Measurements from ENCODE around the gene EVX2. TPM values are rescaled to one million over a fixed set of nuclear protein-coding genes. Genes with fewer than 3 reads are reported as not detected.

EVX2 gene
- total RNA-seq, 1 donor from 2014 or later: not detected

- peaks cover 92% of the 10 kb centered on the region for H3K27me3 Mint-ChIP-seq
- no peaks in the 10 kb centered on the region for H3K36me3 Mint-ChIP-seq (ENCODE audit: insufficient read depth)
- no peak overlapping the region for H3K27ac Mint-ChIP-seq
- H3K4me3 Mint-ChIP-seq (ENCODE audit: low read depth): peak overlapping the region; percentile 12
- no peak for TF ChIP-seq CTCF (IDR thresholded peaks at IDR 0.05; ENCODE audit: unreplicated experiment)
- no peaks in the 10 kb centered on the region for H3K4me1 Mint-ChIP-seq (ENCODE audit: low read depth)
- H3K9me3 Mint-ChIP-seq (ENCODE audit: low read depth): no peaks in the 10 kb centered on the region
- no peak for DNase-seq (ENCODE audit: low spot score, unreplicated experiment)
Observed at GRCh38 chr2:176123411-176124109, 39.8 kb upstream of the EVX2 start.

GRCh38 chr2:176122683-176123410, 39.1 kb upstream of the EVX2 start, which contains the start of gene HOXD9:
Gene HOXD9, plus strand, starts transcription at chr2:176122719. Its CDS starts 50 bp downstream, at chr2:176122769.
- DNase-seq (ENCODE audit: low spot score, unreplicated experiment): no peak
- H3K36me3 Mint-ChIP-seq (ENCODE audit: insufficient read depth): no peaks in the 10 kb centered on the region
- H3K27me3 Mint-ChIP-seq: peaks cover 92% of the 10 kb centered on the region
- peak within 1 kb of the TSS; percentile 61 for H3K4me3 Mint-ChIP-seq (ENCODE audit: low read depth)
- no peaks in the 10 kb centered on the region for H3K9me3 Mint-ChIP-seq (ENCODE audit: low read depth)
- TF ChIP-seq CTCF (IDR thresholded peaks at IDR 0.05; ENCODE audit: unreplicated experiment): no peak
- no peak within 1 kb of the TSS for H3K27ac Mint-ChIP-seq
- no peaks in the 10 kb centered on the region for H3K4me1 Mint-ChIP-seq (ENCODE audit: low read depth)

- Mint-ChIP-seq H3K27me3 (peaks cover 92% of the 10 kb centered on the region), H3K36me3 (ENCODE audit: insufficient read depth) (no peaks in the 10 kb centered on the region), H3K27ac (no peak overlapping the region), H3K9me3 (ENCODE audit: low read depth) (no peaks in the 10 kb centered on the region), H3K4me1 (ENCODE audit: low read depth) (no peaks in the 10 kb centered on the region), H3K4me3 (ENCODE audit: low read depth) (peak overlapping the region; percentile 61)
- no peak for DNase-seq (ENCODE audit: low spot score, unreplicated experiment)
- TF ChIP-seq CTCF (IDR thresholded peaks at IDR 0.05; ENCODE audit: unreplicated experiment): no peak
Observed at GRCh38 chr2:176122052-176122682, 38.4 kb upstream of the EVX2 start.

- peaks cover 92% of the 10 kb centered on the region for H3K27me3 Mint-ChIP-seq
- DNase-seq (ENCODE audit: low spot score, unreplicated experiment): no peak
- H3K36me3 Mint-ChIP-seq (ENCODE audit: insufficient read depth): no peaks in the 10 kb centered on the region
- no peaks in the 10 kb centered on the region for H3K9me3 Mint-ChIP-seq (ENCODE audit: low read depth)
- no peak overlapping the region for H3K4me3 Mint-ChIP-seq (ENCODE audit: low read depth)
- no peak for TF ChIP-seq CTCF (IDR thresholded peaks at IDR 0.05; ENCODE audit: unreplicated experiment)
- H3K4me1 Mint-ChIP-seq (ENCODE audit: low read depth): no peaks in the 10 kb centered on the region
- no peak overlapping the region for H3K27ac Mint-ChIP-seq
Observed at GRCh38 chr2:176121190-176122051, 37.7 kb upstream of the EVX2 start.

Measured in progenitor cell of endocrine pancreas (in vitro differentiated cells).